OCI-LY3 (cell line): ENCODE data around the gene ZNF280A.

Experiments
- CTCF ChIP-seq: fragments of 200-600, 300-600 bp; sonication (generic); IDR thresholded peaks from 2 replicates; pipeline ENCODE4 v1.5.1; 2014; ENCODE audit warnings: antibody characterized with exemption, low read length, low read depth
- EZH2phosphoT487 ChIP-seq: fragments of 200-600 bp; shearing (Covaris generic); IDR thresholded peaks from 2 replicates; pipeline ENCODE4 v1.6.1; 2018; ENCODE audit warnings: antibody characterized with exemption, mixed run types, low read depth

DNA sequence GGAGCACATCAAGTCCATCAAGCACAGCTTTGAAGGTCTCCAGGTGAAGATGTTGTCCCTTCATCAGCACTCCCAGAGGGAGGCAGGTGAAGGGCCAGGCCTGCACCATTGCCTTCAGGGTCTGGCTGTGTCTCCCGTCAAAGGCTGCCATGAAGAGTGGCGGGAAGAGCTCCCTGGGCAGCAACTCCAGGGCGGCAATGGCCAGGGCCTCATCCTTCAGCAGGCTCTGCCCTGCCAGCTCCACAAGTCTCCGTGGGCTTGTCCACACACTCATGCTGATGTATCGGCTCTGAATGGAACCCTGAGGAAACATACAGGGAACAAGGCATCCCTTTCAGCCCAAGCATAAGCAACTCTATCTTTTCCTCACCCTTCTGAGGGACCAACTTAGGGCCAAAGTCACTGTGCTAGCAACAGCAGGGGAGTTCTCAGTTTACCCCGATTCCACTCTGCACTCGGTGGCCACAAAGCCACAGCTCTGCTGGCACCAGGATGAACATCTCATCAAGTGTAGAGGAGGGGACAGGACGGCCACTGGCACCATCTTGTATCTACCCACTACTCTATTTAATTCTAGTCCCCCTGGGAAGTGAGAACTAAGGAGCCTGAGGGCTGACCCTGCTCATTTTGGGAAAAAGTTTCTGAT lies 30.8 kb upstream of the ZNF280A start:
- no peak for TF ChIP-seq CTCF
- TF ChIP-seq EZH2phosphoT487, result no peak
